Astrocyte (in vitro differentiated cells and primary cell): ENCODE data around the gene ZNF488. TPM values are rescaled to one million over a fixed set of nuclear protein-coding genes. Genes with fewer than 3 reads are reported as not detected.

ENCODE experiments used
- DNase-seq: peaks from one replicate; pipeline ENCODE4 v3.0.0-alpha.2; 2010; ENCODE audit warnings: low read depth
- FAIRE-seq: peaks from 2 replicates; lab custom pipeline; 2011; peaks lifted over from hg19 to GRCh38; lab: Jason Lieb, UNC
- H2AFZ ChIP-seq: 2 replicates; pipeline ENCODE4 v1.6.0; 2012; ENCODE audit warnings: low read depth, low read length, inconsistent platforms
- H3K27ac ChIP-seq: 2 replicates; pipeline ENCODE4 v1.5.1; 2011; ENCODE audit warnings: low read depth, low read length, inconsistent platforms
- H3K27me3 ChIP-seq: 2 replicates; pipeline ENCODE4 v1.6.0; 2011; ENCODE audit warnings: low read length, inconsistent platforms; ENCODE audit not compliant: insufficient read depth
- H3K36me3 ChIP-seq: 2 replicates; pipeline ENCODE4 v1.5.1; 2011; ENCODE audit warnings: low read length, inconsistent platforms; ENCODE audit not compliant: insufficient read depth
- H3K4me1 ChIP-seq: 2 replicates; pipeline ENCODE4 v1.5.1; 2011; ENCODE audit warnings: low read length, inconsistent platforms; ENCODE audit not compliant: insufficient read depth
- H3K4me2 ChIP-seq: 2 replicates; pipeline ENCODE4 v1.6.0; 2012; ENCODE audit warnings: low read length, inconsistent platforms
- H3K4me3 ChIP-seq: 2 replicates; pipeline ENCODE4 v1.5.1; 2011; ENCODE audit warnings: low read depth, mild to moderate bottlenecking, low read length, inconsistent platforms; ENCODE audit not compliant: insufficient read depth
- H3K79me2 ChIP-seq: 2 replicates; pipeline ENCODE4 v1.6.0; 2012; ENCODE audit warnings: mild to moderate bottlenecking, low read length, inconsistent platforms; ENCODE audit not compliant: insufficient read depth
- H3K9ac ChIP-seq: 2 replicates; pipeline ENCODE4 v1.6.0; 2012; ENCODE audit warnings: mild to moderate bottlenecking, low read length, inconsistent platforms
- H3K9me3 ChIP-seq: 2 replicates; pipeline ENCODE4 v1.5.1; 2012; ENCODE audit warnings: low read depth, mild to moderate bottlenecking, low read length, inconsistent platforms; ENCODE audit not compliant: insufficient read depth
- H4K20me1 ChIP-seq: 2 replicates; pipeline ENCODE4 v1.6.0; 2012; ENCODE audit warnings: low read length, inconsistent platforms; ENCODE audit not compliant: insufficient read depth
- H3K27ac Mint-ChIP-seq: one replicate; pipeline ENCODE4 v1.8.0; 2021; ENCODE audit warnings: mild to moderate bottlenecking, mixed read lengths; ENCODE audit not compliant: unreplicated experiment
- H3K27me3 Mint-ChIP-seq: one replicate; pipeline ENCODE4 v1.8.0; 2021; ENCODE audit warnings: low read depth, mixed read lengths; ENCODE audit not compliant: unreplicated experiment
- H3K36me3 Mint-ChIP-seq: one replicate; pipeline ENCODE4 v1.8.0; 2021; ENCODE audit warnings: low read depth, mixed read lengths; ENCODE audit not compliant: unreplicated experiment
- H3K4me1 Mint-ChIP-seq: one replicate; pipeline ENCODE4 v1.8.0; 2021; ENCODE audit warnings: low read depth, mixed read lengths; ENCODE audit not compliant: unreplicated experiment
- H3K4me3 Mint-ChIP-seq: one replicate; pipeline ENCODE4 v1.8.0; 2021; ENCODE audit warnings: mild to moderate bottlenecking, moderate library complexity, mixed read lengths; ENCODE audit not compliant: unreplicated experiment
- H3K9me3 Mint-ChIP-seq: one replicate; pipeline ENCODE4 v1.8.0; 2021; ENCODE audit warnings: mild to moderate bottlenecking, mixed read lengths; ENCODE audit not compliant: unreplicated experiment
- EZH2 ChIP-seq: IDR thresholded peaks from 2 replicates; pipeline ENCODE4 v1.6.1; 2012; ENCODE audit warnings: mild to moderate bottlenecking, low read length, inconsistent platforms; ENCODE audit not compliant: insufficient read depth
- total RNA-seq: library from RNA; stranded (reverse); gene quantifications from 2 replicates; pipeline ENCODE4 v1.2.1, GENCODE V29; 2021
- TF ChIP-seq, protein P1 (sequence below): IDR thresholded peaks from 2 replicates; pipeline ENCODE4 v1.5.1; 2011; ENCODE audit warnings: low read depth, mild to moderate bottlenecking, inconsistent platforms, low read length, moderate library complexity; ENCODE audit not compliant: insufficient read depth

The ZNF488 gene
- total RNA-seq, 1 donor from 2014 or later: 1.4 TPM

DNA sequence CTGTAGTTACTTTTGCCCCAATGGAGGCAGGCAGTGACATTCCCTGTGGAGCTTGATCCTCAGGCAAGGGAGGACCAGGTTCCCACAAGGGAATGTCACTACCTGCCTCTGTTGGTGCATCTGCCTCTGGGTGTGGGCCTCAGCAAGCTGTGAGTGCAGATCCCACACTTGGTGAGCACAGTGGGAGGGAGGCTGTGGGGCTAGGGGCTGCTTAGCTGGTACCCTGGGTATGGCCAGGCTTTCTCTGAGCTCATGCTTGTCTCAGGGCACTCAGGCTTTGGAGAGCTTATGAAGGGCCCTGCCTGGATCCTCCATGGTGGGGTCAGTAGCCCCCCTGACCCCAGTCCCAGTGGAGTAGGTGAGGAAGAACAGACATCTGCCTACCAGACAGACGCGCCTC is 16.2 kb upstream of the ZNF488 start:
- no peaks in the 10 kb centered on the region for H3K79me2 ChIP-seq
- H3K27me3 Mint-ChIP-seq: no peaks in the 10 kb centered on the region

DNA sequence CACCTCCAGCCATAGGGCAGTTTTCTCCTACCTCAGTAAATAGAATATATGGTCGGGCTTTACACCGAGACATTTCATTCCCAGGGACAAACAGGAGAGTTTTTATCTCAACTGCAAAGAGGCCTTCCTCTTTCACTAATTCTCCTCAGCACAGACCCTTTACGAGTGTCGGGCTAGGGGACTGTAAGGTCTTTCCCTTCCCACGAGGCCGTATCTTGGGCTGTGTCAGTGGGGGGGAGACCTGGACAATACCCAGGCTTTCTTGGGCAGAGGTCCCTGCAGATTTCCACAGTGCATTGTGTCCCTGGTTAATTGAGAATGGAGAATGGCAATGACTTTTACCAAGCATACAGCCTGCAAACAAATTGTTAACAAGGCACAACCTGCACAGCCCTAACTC is 13.2 kb upstream of the ZNF488 start:
- DNase-seq (no peak), FAIRE-seq (no peak)
- Histone ChIP-seq H4K20me1 (no peaks in the 10 kb centered on the region), H3K79me2 (no peaks in the 10 kb centered on the region), H2AFZ (no peak overlapping the region), H3K9ac (no peak overlapping the region), H3K27me3 (no peaks in the 10 kb centered on the region), H3K4me3 (no peak overlapping the region), H3K4me2 (no peak overlapping the region), H3K4me1 (peaks cover 7% of the 10 kb centered on the region), H3K27ac (no peak overlapping the region), H3K9me3 (no peaks in the 10 kb centered on the region), H3K36me3 (no peaks in the 10 kb centered on the region)
- no peaks in the 10 kb centered on the region for H3K27me3 Mint-ChIP-seq
- H3K4me1 Mint-ChIP-seq: peaks cover 16% of the 10 kb centered on the region
- TF ChIP-seq, protein P1, sequence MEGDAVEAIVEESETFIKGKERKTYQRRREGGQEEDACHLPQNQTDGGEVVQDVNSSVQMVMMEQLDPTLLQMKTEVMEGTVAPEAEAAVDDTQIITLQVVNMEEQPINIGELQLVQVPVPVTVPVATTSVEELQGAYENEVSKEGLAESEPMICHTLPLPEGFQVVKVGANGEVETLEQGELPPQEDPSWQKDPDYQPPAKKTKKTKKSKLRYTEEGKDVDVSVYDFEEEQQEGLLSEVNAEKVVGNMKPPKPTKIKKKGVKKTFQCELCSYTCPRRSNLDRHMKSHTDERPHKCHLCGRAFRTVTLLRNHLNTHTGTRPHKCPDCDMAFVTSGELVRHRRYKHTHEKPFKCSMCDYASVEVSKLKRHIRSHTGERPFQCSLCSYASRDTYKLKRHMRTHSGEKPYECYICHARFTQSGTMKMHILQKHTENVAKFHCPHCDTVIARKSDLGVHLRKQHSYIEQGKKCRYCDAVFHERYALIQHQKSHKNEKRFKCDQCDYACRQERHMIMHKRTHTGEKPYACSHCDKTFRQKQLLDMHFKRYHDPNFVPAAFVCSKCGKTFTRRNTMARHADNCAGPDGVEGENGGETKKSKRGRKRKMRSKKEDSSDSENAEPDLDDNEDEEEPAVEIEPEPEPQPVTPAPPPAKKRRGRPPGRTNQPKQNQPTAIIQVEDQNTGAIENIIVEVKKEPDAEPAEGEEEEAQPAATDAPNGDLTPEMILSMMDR: no peak
- TF ChIP-seq EZH2: no peak
- peaks cover 4% of the 10 kb centered on the region for H3K36me3 Mint-ChIP-seq
- peaks cover 12% of the 10 kb centered on the region for H3K9me3 Mint-ChIP-seq
- no peak overlapping the region for H3K4me3 Mint-ChIP-seq
- H3K27ac Mint-ChIP-seq: peak overlapping the region; percentile 18

More for the DNA sequence above, 16.2 kb upstream of the ZNF488 start:
- Histone ChIP-seq H3K36me3 (no peaks in the 10 kb centered on the region), H3K9ac (no peak overlapping the region), H3K4me1 (peaks cover 20% of the 10 kb centered on the region), H3K4me3 (no peak overlapping the region), H3K9me3 (no peaks in the 10 kb centered on the region), H3K4me2 (no peak overlapping the region), H3K27ac (no peak overlapping the region), H2AFZ (no peak overlapping the region), H4K20me1 (no peaks in the 10 kb centered on the region), H3K27me3 (no peaks in the 10 kb centered on the region)
- TF ChIP-seq EZH2: no peak
- TF ChIP-seq, protein P1: no peak
- H3K9me3 Mint-ChIP-seq: peaks cover 13% of the 10 kb centered on the region
- H3K27ac Mint-ChIP-seq: no peak overlapping the region
- no peak overlapping the region for H3K4me3 Mint-ChIP-seq
- DNase-seq: no peak
- H3K36me3 Mint-ChIP-seq: peaks cover 4% of the 10 kb centered on the region
- H3K4me1 Mint-ChIP-seq: peaks cover 35% of the 10 kb centered on the region
- FAIRE-seq: no peak

DNA sequence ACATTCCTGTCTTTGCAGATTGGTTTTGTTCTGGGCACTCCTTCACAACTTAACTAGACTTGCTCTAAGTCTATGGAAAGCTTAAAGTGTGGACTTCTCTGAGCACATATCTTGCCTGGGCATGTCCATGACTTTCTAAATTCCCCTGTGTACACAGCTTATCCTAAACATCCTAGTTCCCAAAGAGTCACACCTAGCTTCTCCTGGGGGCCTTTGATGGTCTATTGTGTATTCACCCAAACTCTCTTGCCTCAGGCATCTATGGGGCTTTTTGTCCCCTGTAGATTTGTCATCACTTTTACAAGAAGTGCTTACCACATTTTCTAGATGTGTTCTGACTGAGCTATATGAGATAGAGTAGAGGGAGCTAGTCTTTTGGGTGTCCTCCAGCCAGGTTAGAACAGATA is 12.2 kb upstream of the ZNF488 start:
- DNase-seq: no peak
- no peak overlapping the region for H3K9ac ChIP-seq
- Mint-ChIP-seq H3K27ac (peak overlapping the region; percentile 60), H3K27me3 (no peaks in the 10 kb centered on the region), H3K4me1 (peaks cover 12% of the 10 kb centered on the region), H3K9me3 (peaks cover 12% of the 10 kb centered on the region), H3K36me3 (peaks cover 4% of the 10 kb centered on the region), H3K4me3 (peak overlapping the region; percentile 1)
- H3K9me3 ChIP-seq: no peaks in the 10 kb centered on the region
- H3K27me3 ChIP-seq: no peaks in the 10 kb centered on the region
- H3K36me3 ChIP-seq: no peaks in the 10 kb centered on the region
- no peaks in the 10 kb centered on the region for H4K20me1 ChIP-seq
- no peaks in the 10 kb centered on the region for H3K79me2 ChIP-seq
- no peak overlapping the region for H3K27ac ChIP-seq
- H3K4me3 ChIP-seq: no peak overlapping the region
- H3K4me2 ChIP-seq: no peak overlapping the region
- no peaks in the 10 kb centered on the region for H3K4me1 ChIP-seq
- TF ChIP-seq, protein P1: no peak
- no peak for TF ChIP-seq EZH2
- FAIRE-seq: no peak
- no peak overlapping the region for H2AFZ ChIP-seq
